Measurements from ENCODE around the gene TMEM33.

TMEM33 gene

DNA sequence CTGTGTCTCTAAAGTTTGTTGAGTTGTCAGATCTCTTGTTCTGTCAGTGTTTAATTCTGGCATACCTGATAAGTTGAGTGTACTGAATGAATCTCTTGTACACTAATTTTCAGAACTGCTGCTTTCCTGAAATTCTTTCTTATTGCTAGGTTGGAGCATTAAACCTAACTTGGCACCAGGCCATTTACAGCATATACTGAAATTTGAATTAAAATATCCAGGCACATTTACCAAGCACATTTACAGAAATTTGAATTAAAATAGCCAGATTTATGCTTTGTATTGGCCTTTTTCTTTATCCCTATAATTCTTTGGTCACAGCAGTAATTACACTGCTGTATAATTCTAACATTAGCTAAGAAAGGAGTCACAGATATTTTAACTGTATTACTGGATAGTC, 8.9 kb downstream of the TMEM33 start:
- Histone ChIP-seq H3K9me3 (ENCODE audit: control insufficient read depth, low read length) (no peaks in the 10 kb centered on the region), H3K4me1 (ENCODE audit: control insufficient read depth, insufficient read depth, low read length) (no peaks in the 10 kb centered on the region), H3K27me3 (ENCODE audit: control insufficient read depth, insufficient read depth, low read length) (no peaks in the 10 kb centered on the region), H3K36me3 (ENCODE audit: control insufficient read depth, insufficient read depth, low read length) (no peaks in the 10 kb centered on the region), H3K9ac (ENCODE audit: low read length) (no peak overlapping the region), H3K4me3 (ENCODE audit: low read length) (no peak overlapping the region)

GRCh38 chr4:41949531-41949930, 14.3 kb downstream of the TMEM33 start:
- H3K36me3 ChIP-seq (ENCODE audit: control insufficient read depth, insufficient read depth, low read length): no peaks in the 10 kb centered on the region
- no peak overlapping the region for H3K4me3 ChIP-seq (ENCODE audit: low read length)
- H3K27me3 ChIP-seq (ENCODE audit: control insufficient read depth, insufficient read depth, low read length): no peaks in the 10 kb centered on the region
- H3K9ac ChIP-seq (ENCODE audit: low read length): no peak overlapping the region
- no peaks in the 10 kb centered on the region for H3K9me3 ChIP-seq (ENCODE audit: control insufficient read depth, low read length)
- no peaks in the 10 kb centered on the region for H3K4me1 ChIP-seq (ENCODE audit: control insufficient read depth, insufficient read depth, low read length)

- no peaks in the 10 kb centered on the region for H3K9me3 ChIP-seq (ENCODE audit: control insufficient read depth, low read length)
- H3K36me3 ChIP-seq (ENCODE audit: control insufficient read depth, insufficient read depth, low read length): no peaks in the 10 kb centered on the region
- H3K27me3 ChIP-seq (ENCODE audit: control insufficient read depth, insufficient read depth, low read length): no peaks in the 10 kb centered on the region
- H3K4me3 ChIP-seq (ENCODE audit: low read length): no peak overlapping the region
- H3K9ac ChIP-seq (ENCODE audit: low read length): no peak overlapping the region
- H3K4me1 ChIP-seq (ENCODE audit: control insufficient read depth, insufficient read depth, low read length): no peaks in the 10 kb centered on the region
Observed at GRCh38 chr4:41957634-41958033, 22.4 kb downstream of the TMEM33 start.

- no peak overlapping the region for H3K9ac ChIP-seq (ENCODE audit: low read length)
Observed at GRCh38 chr4:41963105-41963504, 27.9 kb downstream of the TMEM33 start.

DNA sequence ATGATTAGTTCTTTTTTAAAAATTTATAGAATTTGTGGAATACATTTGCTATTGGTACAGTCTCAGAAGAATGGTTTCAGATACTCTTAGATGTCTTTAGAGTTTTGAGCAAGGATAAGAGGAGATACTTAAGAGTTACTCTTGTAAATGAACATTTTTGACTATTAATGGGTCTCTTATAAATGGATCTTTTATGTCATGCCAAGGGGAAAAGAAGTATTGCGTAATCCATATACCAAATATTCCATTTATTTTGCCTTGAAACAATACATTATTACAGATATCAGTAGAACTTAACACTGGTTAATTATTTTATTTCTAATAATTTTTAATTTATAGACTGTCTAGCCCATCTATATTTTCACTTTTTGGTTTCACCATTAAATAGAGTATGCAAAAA, 29.2 kb downstream of the TMEM33 start:
- Histone ChIP-seq H3K36me3 (ENCODE audit: control insufficient read depth, insufficient read depth, low read length) (no peaks in the 10 kb centered on the region), H3K4me3 (ENCODE audit: low read length) (no peak overlapping the region), H3K27me3 (ENCODE audit: control insufficient read depth, insufficient read depth, low read length) (no peaks in the 10 kb centered on the region), H3K9me3 (ENCODE audit: control insufficient read depth, low read length) (no peaks in the 10 kb centered on the region), H3K4me1 (ENCODE audit: control insufficient read depth, insufficient read depth, low read length) (no peaks in the 10 kb centered on the region), H3K9ac (ENCODE audit: low read length) (no peak overlapping the region)

More at GRCh38 chr4:41963105-41963504, 27.9 kb downstream of the TMEM33 start:
- Histone ChIP-seq H3K9me3 (ENCODE audit: control insufficient read depth, low read length) (no peaks in the 10 kb centered on the region), H3K4me1 (ENCODE audit: control insufficient read depth, insufficient read depth, low read length) (no peaks in the 10 kb centered on the region), H3K36me3 (ENCODE audit: control insufficient read depth, insufficient read depth, low read length) (no peaks in the 10 kb centered on the region), H3K27me3 (ENCODE audit: control insufficient read depth, insufficient read depth, low read length) (no peaks in the 10 kb centered on the region), H3K4me3 (ENCODE audit: low read length) (no peak overlapping the region)

- Histone ChIP-seq H3K4me1 (ENCODE audit: control insufficient read depth, insufficient read depth, low read length) (no peaks in the 10 kb centered on the region), H3K9me3 (ENCODE audit: control insufficient read depth, low read length) (no peaks in the 10 kb centered on the region), H3K27me3 (ENCODE audit: control insufficient read depth, insufficient read depth, low read length) (no peaks in the 10 kb centered on the region), H3K4me3 (ENCODE audit: low read length) (no peak overlapping the region), H3K36me3 (ENCODE audit: control insufficient read depth, insufficient read depth, low read length) (no peaks in the 10 kb centered on the region), H3K9ac (ENCODE audit: low read length) (no peak overlapping the region)
Observed at GRCh38 chr4:41967392-41967791, 32.2 kb downstream of the TMEM33 start.

GRCh38 chr4:41969671-41970070, 34.4 kb downstream of the TMEM33 start:
- Histone ChIP-seq H3K4me1 (ENCODE audit: control insufficient read depth, insufficient read depth, low read length) (no peaks in the 10 kb centered on the region), H3K36me3 (ENCODE audit: control insufficient read depth, insufficient read depth, low read length) (no peaks in the 10 kb centered on the region), H3K27me3 (ENCODE audit: control insufficient read depth, insufficient read depth, low read length) (no peaks in the 10 kb centered on the region), H3K4me3 (ENCODE audit: low read length) (no peak overlapping the region), H3K9me3 (ENCODE audit: control insufficient read depth, low read length) (no peaks in the 10 kb centered on the region), H3K9ac (ENCODE audit: low read length) (no peak overlapping the region)

DNA sequence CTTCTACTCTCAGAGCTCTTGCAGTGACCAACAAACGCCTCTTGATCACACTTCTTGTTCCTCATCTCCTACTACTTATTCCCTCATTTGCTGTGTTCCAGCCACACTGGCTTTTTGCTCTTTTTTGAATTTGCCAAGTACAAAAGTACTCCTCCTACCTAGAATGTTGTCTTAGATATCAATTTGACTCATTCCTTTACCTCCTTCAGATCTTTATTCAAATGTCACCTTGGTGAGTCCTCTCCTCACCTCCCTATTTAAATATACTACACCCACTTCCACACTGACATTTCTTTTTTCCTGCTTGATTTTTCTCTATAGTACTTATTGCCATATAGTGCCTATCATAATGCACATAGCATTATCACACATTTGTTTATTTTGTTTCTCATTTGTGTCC, 40.1 kb downstream of the TMEM33 start:
- Histone ChIP-seq H3K4me1 (ENCODE audit: control insufficient read depth, insufficient read depth, low read length) (no peaks in the 10 kb centered on the region), H3K36me3 (ENCODE audit: control insufficient read depth, insufficient read depth, low read length) (no peaks in the 10 kb centered on the region), H3K27me3 (ENCODE audit: control insufficient read depth, insufficient read depth, low read length) (no peaks in the 10 kb centered on the region), H3K9me3 (ENCODE audit: control insufficient read depth, low read length) (no peaks in the 10 kb centered on the region), H3K4me3 (ENCODE audit: low read length) (no peak overlapping the region), H3K9ac (ENCODE audit: low read length) (no peak overlapping the region)

DNA sequence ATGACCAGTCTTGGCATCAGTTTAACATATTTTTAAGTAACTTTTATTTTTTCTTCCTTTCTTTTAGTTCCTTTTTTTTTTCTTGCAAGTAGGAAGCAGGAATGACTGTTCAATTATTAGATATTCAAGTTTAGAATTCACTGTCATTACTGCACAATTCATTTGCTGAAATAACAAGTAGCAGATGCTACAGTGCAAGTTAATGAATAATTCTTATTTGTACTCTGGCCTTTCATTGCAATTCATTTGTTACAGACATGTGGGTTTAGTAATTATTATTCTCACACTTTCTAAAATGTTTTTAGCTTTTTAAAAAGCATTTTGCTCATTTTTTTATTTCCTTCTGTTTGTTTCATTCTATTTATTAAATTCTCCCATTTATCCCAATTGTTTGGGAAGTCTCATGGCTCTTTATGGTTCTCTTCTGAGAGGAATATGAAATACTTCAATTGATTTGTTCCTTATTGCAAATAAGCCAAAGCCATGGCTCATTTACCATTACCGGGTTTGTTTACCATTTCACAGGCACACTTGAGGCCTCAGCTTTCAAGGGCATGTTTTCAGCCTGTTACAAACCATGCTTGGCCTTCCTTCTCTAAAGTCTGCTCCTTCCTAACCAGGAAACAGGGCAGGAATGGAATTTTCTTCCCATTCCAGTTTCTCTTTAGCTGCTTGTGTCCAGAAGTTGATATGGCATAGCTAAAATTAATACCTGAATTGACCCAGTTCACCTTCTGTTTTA, 41.7 kb downstream of the TMEM33 start:
- H3K27me3 ChIP-seq (ENCODE audit: control insufficient read depth, insufficient read depth, low read length): no peaks in the 10 kb centered on the region
- no peaks in the 10 kb centered on the region for H3K36me3 ChIP-seq (ENCODE audit: control insufficient read depth, insufficient read depth, low read length)
- no peak overlapping the region for H3K9ac ChIP-seq (ENCODE audit: low read length)
- no peaks in the 10 kb centered on the region for H3K9me3 ChIP-seq (ENCODE audit: control insufficient read depth, low read length)
- no peak overlapping the region for H3K4me3 ChIP-seq (ENCODE audit: low read length)
- H3K4me1 ChIP-seq (ENCODE audit: control insufficient read depth, insufficient read depth, low read length): no peaks in the 10 kb centered on the region

DNA sequence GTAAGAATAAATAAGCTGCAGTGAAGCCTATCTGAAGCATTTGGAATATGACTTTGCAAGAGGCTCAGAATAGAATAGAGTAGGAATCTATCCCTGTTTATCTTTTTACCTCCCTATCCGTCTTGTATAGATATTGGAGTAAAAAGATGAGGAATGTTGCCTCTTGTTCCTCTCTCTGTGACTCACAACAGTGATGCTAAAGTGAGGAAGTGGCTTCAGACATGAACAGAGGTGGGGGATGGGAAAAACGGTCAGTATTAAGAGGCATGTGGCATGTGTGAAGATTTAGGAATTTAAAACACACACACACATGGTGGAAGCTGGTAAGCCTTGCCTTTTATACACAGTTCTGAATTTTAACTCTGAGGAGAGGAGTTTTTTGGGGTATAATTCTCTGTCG, 42.5 kb downstream of the TMEM33 start:
- Histone ChIP-seq H3K9me3 (ENCODE audit: control insufficient read depth, low read length) (no peaks in the 10 kb centered on the region), H3K9ac (ENCODE audit: low read length) (no peak overlapping the region), H3K36me3 (ENCODE audit: control insufficient read depth, insufficient read depth, low read length) (no peaks in the 10 kb centered on the region), H3K4me1 (ENCODE audit: control insufficient read depth, insufficient read depth, low read length) (no peaks in the 10 kb centered on the region), H3K27me3 (ENCODE audit: control insufficient read depth, insufficient read depth, low read length) (no peaks in the 10 kb centered on the region), H3K4me3 (ENCODE audit: low read length) (no peak overlapping the region)

DNA sequence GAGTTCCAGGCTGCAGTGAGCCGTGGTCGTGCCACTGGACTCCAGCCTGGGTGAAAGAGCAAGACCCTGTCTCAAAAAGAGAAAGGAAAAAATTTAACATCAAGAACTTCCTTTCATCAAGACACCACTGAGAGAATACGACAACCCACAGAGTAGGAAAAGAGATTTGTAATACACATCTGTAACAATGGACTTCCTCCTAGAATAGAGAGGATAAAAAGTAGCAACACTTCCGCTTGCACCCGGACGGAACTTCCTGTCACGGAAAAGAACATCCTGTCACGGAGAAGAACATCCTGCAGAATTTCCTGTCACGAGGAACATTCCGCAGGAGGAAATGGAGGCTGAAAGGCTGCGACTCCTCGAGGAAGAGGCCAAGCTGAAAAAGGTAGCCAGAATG, 46.2 kb downstream of the TMEM33 start, which contains the start of gene DCAF4L1:
Gene DCAF4L1 (plus strand): TSS at position 301 of the 400 bp plus-strand sequence. CDS start 37 bp downstream, at position 338.
- no peak within 1 kb of the TSS for H3K9ac ChIP-seq (ENCODE audit: low read length)
- H3K9me3 ChIP-seq (ENCODE audit: control insufficient read depth, low read length): no peaks in the 10 kb centered on the region
- no peaks in the 10 kb centered on the region for H3K27me3 ChIP-seq (ENCODE audit: control insufficient read depth, insufficient read depth, low read length)
- H3K4me3 ChIP-seq (ENCODE audit: low read length): no peak within 1 kb of the TSS
- H3K36me3 ChIP-seq (ENCODE audit: control insufficient read depth, insufficient read depth, low read length): no peaks in the 10 kb centered on the region
- no peaks in the 10 kb centered on the region for H3K4me1 ChIP-seq (ENCODE audit: control insufficient read depth, insufficient read depth, low read length)

- Histone ChIP-seq H3K4me3 (ENCODE audit: low read length) (no peak overlapping the region), H3K9ac (ENCODE audit: low read length) (no peak overlapping the region), H3K27me3 (ENCODE audit: control insufficient read depth, insufficient read depth, low read length) (no peaks in the 10 kb centered on the region), H3K36me3 (ENCODE audit: control insufficient read depth, insufficient read depth, low read length) (no peaks in the 10 kb centered on the region), H3K4me1 (ENCODE audit: control insufficient read depth, insufficient read depth, low read length) (no peaks in the 10 kb centered on the region), H3K9me3 (ENCODE audit: control insufficient read depth, low read length) (no peaks in the 10 kb centered on the region)
Observed at GRCh38 chr4:41982716-41983115, 47.5 kb downstream of the TMEM33 start.

DNA sequence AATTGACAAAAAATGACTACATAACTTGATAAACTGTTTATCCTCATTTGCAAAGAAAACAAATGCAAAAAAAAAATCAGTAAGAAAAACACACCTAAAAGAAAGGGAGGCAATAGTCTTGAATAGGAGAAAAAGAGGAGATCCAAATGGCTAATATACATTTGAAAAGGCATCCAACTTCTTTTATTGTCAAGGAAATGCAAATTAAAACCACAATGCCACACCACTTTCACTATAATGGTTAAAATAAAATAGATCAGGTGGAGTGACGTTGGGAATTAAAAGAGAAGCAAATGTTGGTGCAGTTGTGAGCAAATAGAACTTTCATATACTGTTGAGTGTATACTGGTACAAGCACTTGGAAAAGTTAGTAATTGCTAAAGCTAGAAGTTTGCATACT, 49.9 kb downstream of the TMEM33 start:
- Histone ChIP-seq H3K9ac (ENCODE audit: low read length) (no peak overlapping the region), H3K36me3 (ENCODE audit: control insufficient read depth, insufficient read depth, low read length) (no peaks in the 10 kb centered on the region), H3K4me3 (ENCODE audit: low read length) (no peak overlapping the region)

More for the DNA sequence above, 49.9 kb downstream of the TMEM33 start:
- Histone ChIP-seq H3K4me1 (ENCODE audit: control insufficient read depth, insufficient read depth, low read length) (no peaks in the 10 kb centered on the region), H3K9me3 (ENCODE audit: control insufficient read depth, low read length) (no peaks in the 10 kb centered on the region), H3K27me3 (ENCODE audit: control insufficient read depth, insufficient read depth, low read length) (no peaks in the 10 kb centered on the region)

Data from mucosa of stomach (tissue), 1 donor.